Tibial nerve (tissue), 4 donors: ENCODE measurements around the gene C8G. TPM values are rescaled to one million over a fixed set of nuclear protein-coding genes. Genes with fewer than 3 reads are reported as not detected.

Source experiments
- DNase-seq, 2 donors: peaks; one replicate each; pipeline ENCODE4 v3.0.0-alpha.2; 2019; ENCODE audit warnings: low spot score in 2 of 2
- H3K27ac ChIP-seq, 4 donors: fragments of 200-600 bp; sonication (generic) in 3 of 4; one replicate each; pipeline ENCODE4 v1.5.1; 2017 to 2019; ENCODE audit warnings: mild to moderate bottlenecking in 1 of 4
- H3K27me3 ChIP-seq, 2 donors: fragments of 200-600 bp; sonication (generic) in 1 of 2; one replicate each; pipeline versions ENCODE4 v1.5.1 to v1.6.0; 2017 to 2019
- H3K36me3 ChIP-seq, 3 donors: fragments of 200-600 bp; sonication (generic); one replicate each; pipeline ENCODE4 v1.5.1; 2018 to 2019
- H3K4me1 ChIP-seq, 4 donors: fragments of 200-600 bp; sonication (generic) in 3 of 4; one replicate each; pipeline ENCODE4 v1.5.1; 2017 to 2019
- H3K4me3 ChIP-seq, 4 donors: fragments of 200-600 bp; sonication (generic) in 3 of 4; one replicate each; pipeline ENCODE4 v1.5.1; 2017 to 2019; ENCODE audit warnings: mild to moderate bottlenecking in 1 of 4, moderate library complexity in 1 of 4
- H3K9me3 ChIP-seq, 4 donors: fragments of 200-600 bp; sonication (generic) in 3 of 4; one replicate each; pipeline ENCODE4 v1.5.1; 2017 to 2019
- CTCF ChIP-seq, 5 experiments: fragments of 200-600 bp in 3 of 5; fragments of 450-650 bp in 2 of 5; sonication (generic) in 3 of 5; IDR thresholded peaks; one replicate each; pipeline ENCODE4 v1.5.1; 2016 to 2019; ENCODE audit warnings: antibody characterized with exemption in 5 of 5, mild to moderate bottlenecking in 3 of 5, moderate library complexity in 2 of 5
- EP300 ChIP-seq, 2 donors: sonication (generic); formaldehyde crosslinking; IDR thresholded peaks; one replicate each; pipeline ENCODE4 v1.6.1; 2017; ENCODE audit warnings: antibody characterized with exemption in 2 of 2, mild to moderate bottlenecking in 1 of 2
- POLR2A ChIP-seq, 2 donors: fragments of 450-650 bp; IDR thresholded peaks; one replicate each; pipeline ENCODE4 v1.6.1; 2017; ENCODE audit warnings: antibody characterized with exemption in 2 of 2, mild to moderate bottlenecking in 2 of 2, moderate library complexity in 2 of 2
- WGBS, 2 donors: methylation state at CpG; one replicate each; pipeline ENCODE4 v1.1.5; 2018; 5-methylcytosine and 5-hydroxymethylcytosine counted together
- total RNA-seq, 4 donors: library from RNA; depleted of rRNA; stranded (reverse); fragments of >200 nt; gene quantifications; one replicate each; pipeline ENCODE4 v1.1.0, GENCODE V29; 2016

The C8G gene
- total RNA-seq, 4 donors from 2014 or later, result 3.3 to 5.1 TPM; not detected in 2

- no peak for TF ChIP-seq EP300 (IDR thresholded peaks at IDR 0.05)
- no peak for TF ChIP-seq CTCF (IDR thresholded peaks at IDR 0.05)
- TF ChIP-seq POLR2A (IDR thresholded peaks at IDR 0.05), result no peak
- DNase-seq, result no peak
- Histone ChIP-seq H3K36me3 (peaks cover 0 to 15% (median 0%) of the 10 kb centered on the region in 3 donors), H3K4me1 (peaks cover 0 to 72% (median 58%) of the 10 kb centered on the region in 4 donors), H3K9me3 (no peaks in the 10 kb centered on the region), H3K27me3 (no peaks in the 10 kb centered on the region), H3K4me3 (peak overlapping the region in 3 of 4 donors; percentile 1 to 38 (median 17)), H3K27ac (peak overlapping the region; percentile 52 to 89 (median 70))
- WGBS, 2 donors, result 31 to 43% methylated on average over 5 to 29 of the region's 30 CpGs
Observed at GRCh38 chr9:136995362-136995761, 50.3 kb downstream of the C8G start.

GRCh38 chr9:136995772-136996311, 50.8 kb downstream of the C8G start:
- Histone ChIP-seq H3K4me1 (peaks cover 0 to 76% (median 61%) of the 10 kb centered on the region in 4 donors), H3K4me3 (peak overlapping the region in 2 of 4 donors; percentile 26 to 38), H3K27ac (peak overlapping the region; percentile 52 to 89 (median 70)), H3K36me3 (peaks cover 0 to 15% (median 0%) of the 10 kb centered on the region in 3 donors), H3K9me3 (no peaks in the 10 kb centered on the region), H3K27me3 (no peaks in the 10 kb centered on the region)
- TF ChIP-seq EP300 (IDR thresholded peaks at IDR 0.05) (peak in 1 of 2 donors; percentile 21), CTCF (IDR thresholded peaks at IDR 0.05) (no peak)
- WGBS, 2 donors, result 11 to 40% methylated on average over 1 to 10 of the region's 12 CpGs
- DNase-seq, result no peak

Other genes with a start within 250 kb of the C8G start
- gene DIPK1B, start 232.7 kb upstream of the C8G start, total RNA-seq, result 10 to 100 TPM in 2 of 4 donors, 1 to 10 TPM in 2; 5.4 to 37.9 (median 15.8) TPM
- gene LCN10, start 202.3 kb upstream of the C8G start, total RNA-seq, result 10 to 100 TPM in 2 of 4 donors, 1 to 10 TPM in 2; 7.6 to 47.5 (median 17.4) TPM
- 10 to 100 TPM; 14.2 to 70.0 (median 42.9) TPM for gene LCN6, start 196.7 kb upstream of the C8G start, total RNA-seq
- under 1 TPM in 1 of 4 donors, not detected in 3; 0.39 TPM for gene LCN8, start 187.0 kb upstream of the C8G start, total RNA-seq
- gene LCN15, start 180.7 kb upstream of the C8G start, total RNA-seq, result not detected
- gene TMEM141, start 153.9 kb upstream of the C8G start, total RNA-seq, result 10 to 100 TPM; 60.7 to 70.8 (median 66.9) TPM
- gene CCDC183, start 148.9 kb upstream of the C8G start, total RNA-seq, result 1 to 10 TPM; 1.5 to 5.1 (median 4.1) TPM
- gene RABL6, start 137.3 kb upstream of the C8G start, total RNA-seq, result 10 to 100 TPM; 63.0 to 74.5 (median 71.3) TPM
- 1 to 10 TPM; 2.0 to 3.9 (median 3.7) TPM for gene AJM1, start 102.8 kb upstream of the C8G start, total RNA-seq
- gene PHPT1, start 95.8 kb upstream of the C8G start, total RNA-seq, result 10 to 100 TPM; 42.6 to 71.0 (median 66.7) TPM
- gene MAMDC4, start 92.9 kb upstream of the C8G start, total RNA-seq, result 1 to 10 TPM; 1.5 to 8.1 (median 4.4) TPM
- 100 to 1,000 TPM; 251 to 337 (median 266) TPM for gene EDF1, start 78.9 kb upstream of the C8G start, total RNA-seq
- gene TRAF2, start 58.7 kb upstream of the C8G start, total RNA-seq, result 10 to 100 TPM in 3 of 4 donors, 1 to 10 TPM in 1; 5.0 to 10.8 (median 10.6) TPM
- 100 to 1,000 TPM; 138 to 227 (median 193) TPM for gene FBXW5, start 505 bp upstream of the C8G start, total RNA-seq
- 10 to 100 TPM in 2 of 4 donors, 1 to 10 TPM in 2; 2.4 to 16.8 (median 7.8) TPM for gene LCN12, start 7.0 kb downstream of the C8G start, total RNA-seq
- 1,000 to 10,000 TPM; 1,059 to 8,972 (median 6,550) TPM for gene PTGDS, start 32.3 kb downstream of the C8G start, total RNA-seq
- gene LCNL1, start 37.8 kb downstream of the C8G start, total RNA-seq, result 10 to 100 TPM; 14.7 to 86.3 (median 64.3) TPM
- gene PAXX, start 47.2 kb downstream of the C8G start, total RNA-seq, result 100 to 1,000 TPM in 1 of 4 donors, 10 to 100 TPM in 3; 65.7 to 142 (median 68.9) TPM
- 100 to 1,000 TPM in 1 of 4 donors, 10 to 100 TPM in 2, 1 to 10 TPM in 1; 1.2 to 120 (median 38.0) TPM for gene CLIC3, start 51.3 kb downstream of the C8G start, total RNA-seq
- 100 to 1,000 TPM; 136 to 291 (median 196) TPM for gene ABCA2, start 83.0 kb downstream of the C8G start, total RNA-seq
- under 1 TPM in 1 of 4 donors, not detected in 3; 0.60 TPM for gene FUT7, start 86.8 kb downstream of the C8G start, total RNA-seq
- gene NPDC1, start 100.9 kb downstream of the C8G start, total RNA-seq, result 100 to 1,000 TPM in 3 of 4 donors, 10 to 100 TPM in 1; 80.6 to 269 (median 182) TPM
- 10 to 100 TPM in 3 of 4 donors, 1 to 10 TPM in 1; 7.0 to 21.0 (median 18.1) TPM for gene ENTPD2, start 108.8 kb downstream of the C8G start, total RNA-seq
- under 1 TPM in 2 of 4 donors, not detected in 2; 0.22 to 0.90 TPM for gene SAPCD2, start 125.3 kb downstream of the C8G start, total RNA-seq
- 10 to 100 TPM in 2 of 4 donors, 1 to 10 TPM in 2; 8.1 to 20.7 (median 12.3) TPM for gene UAP1L1, start 132.3 kb downstream of the C8G start, total RNA-seq
- gene MAN1B1, start 141.7 kb downstream of the C8G start, total RNA-seq, result 10 to 100 TPM; 47.3 to 58.1 (median 52.1) TPM
- 100 to 1,000 TPM in 3 of 4 donors, 10 to 100 TPM in 1; 74.7 to 272 (median 145) TPM for gene DPP7, start 169.5 kb downstream of the C8G start, total RNA-seq
- under 1 TPM in 1 of 4 donors, not detected in 3; 0.21 TPM for gene GRIN1, start 193.9 kb downstream of the C8G start, total RNA-seq
- not detected for gene LRRC26, start 224.8 kb downstream of the C8G start, total RNA-seq
- not detected for gene TMEM210, start 226.8 kb downstream of the C8G start, total RNA-seq
- gene ANAPC2, start 243.3 kb downstream of the C8G start, total RNA-seq, result 10 to 100 TPM; 41.6 to 73.0 (median 58.9) TPM
- gene SSNA1, start 243.4 kb downstream of the C8G start, total RNA-seq, result 10 to 100 TPM; 37.3 to 73.9 (median 53.5) TPM